ENCODE results near the gene SLC6A6. TPM values are rescaled to one million over a fixed set of nuclear protein-coding genes. Genes with fewer than 3 reads are reported as not detected.

Gene SLC6A6
- polyA plus RNA-seq, 1 of the 3 experiments (the other 2 are of a cell fraction): 19.1 TPM

- Histone ChIP-seq H3K9ac (no peak overlapping the region), H3K36me3 (replicated peaks in 1 of 2; ENCODE audit: control insufficient read depth in 1 of 2, insufficient read depth in 2 of 2, low read length in 1 of 2) (peaks cover 22 to 24% of the 10 kb centered on the region in 2 experiments), H3F3A (replicated peaks; ENCODE audit: insufficient read depth) (peaks cover 6% of the 10 kb centered on the region), H3K4me2 (peak overlapping the region; percentile 9; the same call in 1 of the 2 replicates), H2AFZ (ENCODE audit: low read depth) (no peak overlapping the region), H3K4me1 (ENCODE audit: control insufficient read depth in 1 of 2, insufficient read depth in 2 of 2, low read depth in 1 of 2, low read length in 1 of 2) (peaks cover 9 to 17% of the 10 kb centered on the region in 2 experiments; a peak in 3 of 4 replicates), H3K27ac (ENCODE audit: low read depth in 2 of 2, low read length in 1 of 2) (peak overlapping the region; percentile 48 to 76; a peak in 3 of 4 replicates), H3K27me3 (ENCODE audit: insufficient read depth) (no peaks in the 10 kb centered on the region), H3K79me2 (ENCODE audit: insufficient read depth) (no peaks in the 10 kb centered on the region), H3K9me2 (no peaks in the 10 kb centered on the region), H3K9me3 (no peaks in the 10 kb centered on the region), H4K20me1 (ENCODE audit: insufficient read depth) (no peaks in the 10 kb centered on the region), H3K4me3 (ENCODE audit: low read depth in 2 of 2, low read length in 1 of 2) (no peak overlapping the region)
- CTCF ChIA-PET: interaction anchor here (0.7 to 5.0 kb wide), 24 partner anchors 9 to 560 kb away, joined by 3 to 82 read pairs (median 5); partner anchors contain the start of gene SLC6A6
- DNase-seq: peak; percentile 45
- TF ChIP-seq RCOR1 (IDR thresholded peaks at IDR 0.05; ENCODE audit: low read length) (no peak), FOXM1 (IDR thresholded peaks at IDR 0.05; ENCODE audit: low read depth) (no peak), REST (IDR thresholded peaks at IDR 0.05; ENCODE audit: low read depth, low read length) (no peak), TCF12 (IDR thresholded peaks at IDR 0.05) (no peak), CTCF (IDR thresholded peaks at IDR 0.05) (no peak), RAD21 (IDR thresholded peaks at IDR 0.05; ENCODE audit: low read length) (no peak), RFX5 (IDR thresholded peaks at IDR 0.05; ENCODE audit: low read length) (no peak), ELF1 (IDR thresholded peaks at IDR 0.05) (no peak), NRF1 (IDR thresholded peaks at IDR 0.05; ENCODE audit: low read depth, low read length) (no peak), NFIC (IDR thresholded peaks at IDR 0.05; ENCODE audit: borderline replicate concordance) (no peak), PBX3 (IDR thresholded peaks at IDR 0.05) (no peak)
- WGBS (ENCODE audit: low lambda C conversion rate): 85% methylated on average over 13 of the region's 13 CpGs
- POLR2A ChIA-PET: no interaction called here
Measured at GRCh38 chr3:14461006-14461747, 58.8 kb downstream of the SLC6A6 start.

Measured in SK-N-SH (cell line).